Ramos (cell line): ENCODE results near the gene PRAMEF18.
"Not testable (repeated sequence)": the region's sequence is repeated elsewhere in the genome, so short reads cannot be mapped to it uniquely, and the experiment has no call there.

Experiments used
- in situ Hi-C: fragments of 300-500 bp; cut with MboI; formaldehyde crosslinking; loops from one replicate; pipeline ENCODE4 v1.14.3; 2022; ENCODE audit warnings: low sequenced_read_pairs; ENCODE audit not compliant: unreplicated experiment

PRAMEF18 gene

GRCh38 chr1:13216619-13217018 lies 9.3 kb downstream of the PRAMEF18 start:
- in situ Hi-C loops: not testable (repeated sequence)

GRCh38 chr1:13208712-13209111 lies 17.2 kb downstream of the PRAMEF18 start:
- in situ Hi-C loops: not testable (repeated sequence)

GRCh38 chr1:13201309-13201708 lies 24.6 kb downstream of the PRAMEF18 start, which contains the start of gene PRAMEF13:
Gene PRAMEF13, minus strand, starts transcription at chr1:13201409. Its CDS starts 1,820 bp downstream, at chr1:13199589.
- in situ Hi-C loops: not testable (repeated sequence)
